ENCODE data around the gene TPRA1. TPM values are rescaled to one million over a fixed set of nuclear protein-coding genes. Genes with fewer than 3 reads are reported as not detected.

The TPRA1 gene
- total RNA-seq, 2 experiments from 2014 or later, result 7.5 to 7.8 TPM

DNA sequence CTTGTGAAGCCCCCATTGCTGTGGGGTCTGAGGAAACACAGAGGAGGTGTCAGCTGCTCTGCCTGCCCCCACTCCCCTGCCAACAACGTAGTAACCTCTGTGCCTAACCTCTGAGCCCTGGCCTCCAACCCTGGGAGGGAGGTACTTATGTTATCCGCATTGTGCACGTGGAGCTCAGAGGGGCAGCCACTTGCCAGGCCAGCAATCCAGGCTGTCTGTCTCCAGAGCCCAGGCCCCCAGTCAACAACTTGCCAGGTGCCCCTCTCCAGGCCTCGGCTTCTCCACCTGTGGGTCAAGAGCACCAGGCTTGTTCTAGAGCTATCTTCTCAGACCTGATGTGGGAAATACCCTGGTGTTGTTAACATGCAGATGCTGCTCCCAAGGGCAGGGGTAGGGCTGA, 2.7 kb downstream of the TPRA1 start:
- intact Hi-C loops (cut with DNase I, micrococcal nuclease), result loop anchor here in 1 of 2 experiments (2.0 kb wide), 1 partner anchor 883 kb away; the partner anchor contains the start of gene CHCHD6
- Histone ChIP-seq H3K27me3 (ENCODE audit: control insufficient read depth in 1 of 2, insufficient read depth in 2 of 2, low read length in 2 of 2) (no peaks in the 10 kb centered on the region), H3K4me1 (ENCODE audit: insufficient read depth, low read length) (peaks cover 36% of the 10 kb centered on the region), H3K9me3 (ENCODE audit: control insufficient read depth in 1 of 2, insufficient read depth in 1 of 2, low read length in 2 of 2) (no peaks in the 10 kb centered on the region), H3K36me3 (ENCODE audit: insufficient read depth, low read length) (no peaks in the 10 kb centered on the region), H3K4me3 (ENCODE audit: low read length) (no peak overlapping the region), H3K27ac (ENCODE audit: low read depth in 1 of 2, low read length in 2 of 2) (no peak overlapping the region)
- TF ChIP-seq, protein P1, sequence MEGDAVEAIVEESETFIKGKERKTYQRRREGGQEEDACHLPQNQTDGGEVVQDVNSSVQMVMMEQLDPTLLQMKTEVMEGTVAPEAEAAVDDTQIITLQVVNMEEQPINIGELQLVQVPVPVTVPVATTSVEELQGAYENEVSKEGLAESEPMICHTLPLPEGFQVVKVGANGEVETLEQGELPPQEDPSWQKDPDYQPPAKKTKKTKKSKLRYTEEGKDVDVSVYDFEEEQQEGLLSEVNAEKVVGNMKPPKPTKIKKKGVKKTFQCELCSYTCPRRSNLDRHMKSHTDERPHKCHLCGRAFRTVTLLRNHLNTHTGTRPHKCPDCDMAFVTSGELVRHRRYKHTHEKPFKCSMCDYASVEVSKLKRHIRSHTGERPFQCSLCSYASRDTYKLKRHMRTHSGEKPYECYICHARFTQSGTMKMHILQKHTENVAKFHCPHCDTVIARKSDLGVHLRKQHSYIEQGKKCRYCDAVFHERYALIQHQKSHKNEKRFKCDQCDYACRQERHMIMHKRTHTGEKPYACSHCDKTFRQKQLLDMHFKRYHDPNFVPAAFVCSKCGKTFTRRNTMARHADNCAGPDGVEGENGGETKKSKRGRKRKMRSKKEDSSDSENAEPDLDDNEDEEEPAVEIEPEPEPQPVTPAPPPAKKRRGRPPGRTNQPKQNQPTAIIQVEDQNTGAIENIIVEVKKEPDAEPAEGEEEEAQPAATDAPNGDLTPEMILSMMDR (IDR thresholded peaks at IDR 0.05), result no peak
- Mint-ChIP-seq H3K36me3 (ENCODE audit: low read depth) (peaks cover 9% of the 10 kb centered on the region), H3K4me1 (ENCODE audit: low read depth) (peaks cover 58% of the 10 kb centered on the region), H3K9me3 (no peaks in the 10 kb centered on the region), H3K27me3 (no peaks in the 10 kb centered on the region), H3K4me3 (no peak overlapping the region), H3K27ac (no peak overlapping the region)
- ChIA-PET POLR2A (no interaction called here), CTCF (interaction anchor here (0.7 to 1.3 kb wide), 3 partner anchors 11 to 13 kb away, joined by 3 to 7 read pairs (median 6); no protein-coding TSS in a partner anchor)
- DNase-seq (no peak), ATAC-seq (ENCODE audit: poor library complexity) (no peak)

DNA sequence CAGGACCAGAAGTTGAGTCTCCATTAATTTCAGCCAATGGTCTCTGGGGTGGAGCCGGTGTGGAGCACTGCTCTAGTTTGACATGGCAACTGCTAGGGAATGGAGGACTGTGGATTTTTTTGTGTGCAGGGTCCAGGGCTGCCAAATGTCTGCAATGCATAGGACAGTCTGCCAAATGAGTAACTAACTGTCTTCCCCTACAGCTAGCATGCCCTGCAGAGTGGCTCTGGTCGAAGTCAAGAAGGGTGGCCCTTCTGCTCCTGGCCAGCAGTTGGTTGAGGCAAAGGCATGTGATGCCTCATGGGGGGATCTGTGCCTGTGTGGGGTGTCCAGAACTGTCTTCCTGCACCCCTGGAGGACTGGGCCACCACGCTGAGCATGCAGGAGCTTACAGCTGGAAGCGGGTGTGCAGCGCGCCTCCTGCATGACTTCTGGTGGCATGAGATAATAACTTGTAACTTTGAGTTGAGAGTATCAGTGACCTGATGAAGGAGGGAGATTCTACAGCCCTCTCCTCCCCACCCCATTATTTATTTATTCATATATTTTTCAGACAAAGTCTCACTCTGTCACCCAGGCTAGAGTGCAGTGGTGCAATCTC, 4.6 kb downstream of the TPRA1 start:
- TF ChIP-seq, protein P1 (IDR thresholded peaks at IDR 0.05), result no peak
- no peaks in the 10 kb centered on the region for H3K27me3 Mint-ChIP-seq
- H3K4me3 Mint-ChIP-seq, result no peak overlapping the region
- no peaks in the 10 kb centered on the region for H3K9me3 Mint-ChIP-seq
- CTCF ChIA-PET, result interaction anchor here (1.7 kb wide), 1 partner anchor 11 kb away, joined by 6 read pairs; no protein-coding TSS in a partner anchor
- Histone ChIP-seq H3K36me3 (ENCODE audit: insufficient read depth, low read length) (no peaks in the 10 kb centered on the region), H3K4me1 (ENCODE audit: insufficient read depth, low read length) (peaks cover 29% of the 10 kb centered on the region), H3K9me3 (ENCODE audit: control insufficient read depth in 1 of 2, insufficient read depth in 1 of 2, low read length in 2 of 2) (no peaks in the 10 kb centered on the region), H3K4me3 (ENCODE audit: low read length) (no peak overlapping the region), H3K27ac (ENCODE audit: low read depth in 1 of 2, low read length in 2 of 2) (no peak overlapping the region), H3K27me3 (ENCODE audit: control insufficient read depth in 1 of 2, insufficient read depth in 2 of 2, low read length in 2 of 2) (no peaks in the 10 kb centered on the region)
- peaks cover 5% of the 10 kb centered on the region for H3K36me3 Mint-ChIP-seq (ENCODE audit: low read depth)
- ATAC-seq (ENCODE audit: poor library complexity), result no peak
- H3K27ac Mint-ChIP-seq, result no peak overlapping the region
- intact Hi-C loops (cut with DNase I, micrococcal nuclease), result no loop called here
- POLR2A ChIA-PET, result interaction anchor here (1.3 to 1.4 kb wide), 2 partner anchors 9 to 12 kb away, joined by 3 read pairs; no protein-coding TSS in a partner anchor
- peaks cover 53% of the 10 kb centered on the region for H3K4me1 Mint-ChIP-seq (ENCODE audit: low read depth)
- no peak for DNase-seq

DNA sequence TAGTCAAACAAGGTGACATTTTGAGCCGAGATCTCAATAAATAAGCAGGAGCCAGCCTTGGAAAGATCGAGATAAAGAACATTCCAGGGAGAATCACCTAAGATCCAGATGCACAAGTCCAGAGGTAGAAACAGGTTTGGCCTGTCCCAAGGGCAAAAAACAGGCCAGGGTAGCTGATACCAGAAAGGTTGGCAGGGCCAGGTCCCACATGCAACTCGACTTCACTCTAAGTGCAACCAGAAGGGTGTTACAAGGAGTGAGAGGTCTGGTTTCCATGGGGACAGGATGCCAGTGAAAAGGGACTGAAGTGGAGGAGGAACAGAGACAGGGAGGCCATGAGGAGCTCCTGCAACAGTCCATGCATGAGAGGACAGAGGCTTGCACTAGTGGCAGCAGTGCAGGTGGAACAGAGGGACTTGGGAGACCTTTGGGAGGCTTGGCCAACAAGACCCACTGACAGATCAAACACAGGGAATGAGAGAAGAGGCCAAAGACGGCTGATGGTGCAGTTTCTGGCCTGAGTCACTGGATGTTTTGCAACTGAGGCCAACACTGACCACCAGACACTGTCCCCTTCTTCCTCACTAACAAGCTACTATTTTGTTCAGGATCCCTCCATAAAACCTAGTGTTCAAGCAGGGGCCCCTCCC, 5.2 kb downstream of the TPRA1 start:
- ChIA-PET CTCF (interaction anchor here (1.7 kb wide), 1 partner anchor 10 kb away, joined by 6 read pairs; no protein-coding TSS in a partner anchor), POLR2A (interaction anchor here (1.3 kb wide), 1 partner anchor 10 kb away, joined by 3 read pairs; no protein-coding TSS in a partner anchor)
- DNase-seq, result no peak
- Histone ChIP-seq H3K9me3 (ENCODE audit: control insufficient read depth in 1 of 2, insufficient read depth in 1 of 2, low read length in 2 of 2) (no peaks in the 10 kb centered on the region), H3K27me3 (ENCODE audit: control insufficient read depth in 1 of 2, insufficient read depth in 2 of 2, low read length in 2 of 2) (no peaks in the 10 kb centered on the region), H3K36me3 (ENCODE audit: insufficient read depth, low read length) (peaks cover 2% of the 10 kb centered on the region), H3K27ac (ENCODE audit: low read depth in 1 of 2, low read length in 2 of 2) (no peak overlapping the region), H3K4me1 (ENCODE audit: insufficient read depth, low read length) (peaks cover 34% of the 10 kb centered on the region), H3K4me3 (ENCODE audit: low read length) (no peak overlapping the region)
- ATAC-seq (ENCODE audit: poor library complexity), result no peak
- H3K9me3 Mint-ChIP-seq, result no peaks in the 10 kb centered on the region
- peaks cover 54% of the 10 kb centered on the region for H3K4me1 Mint-ChIP-seq (ENCODE audit: low read depth)
- intact Hi-C loops (cut with DNase I, micrococcal nuclease), result no loop called here
- H3K4me3 Mint-ChIP-seq, result peak overlapping the region; percentile 62
- no peaks in the 10 kb centered on the region for H3K36me3 Mint-ChIP-seq (ENCODE audit: low read depth)
- no peaks in the 10 kb centered on the region for H3K27me3 Mint-ChIP-seq
- peak overlapping the region; percentile 38 for H3K27ac Mint-ChIP-seq
- TF ChIP-seq, protein P1 (IDR thresholded peaks at IDR 0.05), result no peak

Measured in CD4-positive, alpha-beta T cell (primary cell).